ENCODE results near the gene MLLT3. TPM values are rescaled to one million over a fixed set of nuclear protein-coding genes. Genes with fewer than 3 reads are reported as not detected.

MLLT3 gene
- total RNA-seq, 1 donor from 2014 or later: 15.8 TPM

DNA sequence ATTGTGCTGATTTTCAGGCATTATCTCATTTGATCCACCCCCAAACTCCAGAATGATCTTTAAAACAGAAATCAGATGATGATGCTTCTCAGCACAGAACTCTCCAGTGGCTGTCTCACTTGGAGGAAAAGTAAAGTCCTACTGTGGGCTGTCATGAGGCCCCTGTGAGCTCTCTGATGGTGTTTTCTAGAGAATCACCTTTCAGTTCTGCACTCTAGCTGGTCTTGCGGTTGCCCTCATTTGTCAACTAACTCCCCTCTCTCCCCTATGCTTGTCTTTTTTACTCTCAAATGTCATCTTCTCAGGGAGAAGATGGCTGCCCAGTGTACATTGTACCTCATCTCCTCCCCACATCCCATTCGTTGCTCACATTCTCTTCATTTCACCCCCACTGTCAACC lies 295.8 kb downstream of the MLLT3 start:
- no peak for FAIRE-seq
- TF ChIP-seq, protein P1, sequence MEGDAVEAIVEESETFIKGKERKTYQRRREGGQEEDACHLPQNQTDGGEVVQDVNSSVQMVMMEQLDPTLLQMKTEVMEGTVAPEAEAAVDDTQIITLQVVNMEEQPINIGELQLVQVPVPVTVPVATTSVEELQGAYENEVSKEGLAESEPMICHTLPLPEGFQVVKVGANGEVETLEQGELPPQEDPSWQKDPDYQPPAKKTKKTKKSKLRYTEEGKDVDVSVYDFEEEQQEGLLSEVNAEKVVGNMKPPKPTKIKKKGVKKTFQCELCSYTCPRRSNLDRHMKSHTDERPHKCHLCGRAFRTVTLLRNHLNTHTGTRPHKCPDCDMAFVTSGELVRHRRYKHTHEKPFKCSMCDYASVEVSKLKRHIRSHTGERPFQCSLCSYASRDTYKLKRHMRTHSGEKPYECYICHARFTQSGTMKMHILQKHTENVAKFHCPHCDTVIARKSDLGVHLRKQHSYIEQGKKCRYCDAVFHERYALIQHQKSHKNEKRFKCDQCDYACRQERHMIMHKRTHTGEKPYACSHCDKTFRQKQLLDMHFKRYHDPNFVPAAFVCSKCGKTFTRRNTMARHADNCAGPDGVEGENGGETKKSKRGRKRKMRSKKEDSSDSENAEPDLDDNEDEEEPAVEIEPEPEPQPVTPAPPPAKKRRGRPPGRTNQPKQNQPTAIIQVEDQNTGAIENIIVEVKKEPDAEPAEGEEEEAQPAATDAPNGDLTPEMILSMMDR (IDR thresholded peaks at IDR 0.05; ENCODE audit: insufficient read depth, low read length, severe bottlenecking): no peak

DNA sequence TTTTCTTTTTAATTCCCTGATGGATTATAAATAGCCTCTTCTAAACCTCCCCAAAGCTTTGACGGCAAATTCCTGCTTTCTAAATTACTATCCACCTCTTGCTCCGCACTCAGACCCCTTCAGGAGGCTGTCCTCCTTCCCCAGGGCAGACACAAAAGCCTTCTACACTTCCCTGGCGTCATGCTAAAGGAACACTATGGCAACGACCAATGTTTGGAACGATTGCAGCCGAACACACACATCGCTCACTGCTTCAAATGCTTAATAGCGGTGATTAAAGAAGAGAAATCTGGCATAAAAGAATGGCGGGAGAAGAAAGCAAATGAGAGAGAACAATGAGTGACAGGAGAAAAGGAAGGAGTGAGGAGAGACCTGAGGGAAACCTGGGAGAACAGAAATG lies 297.3 kb downstream of the MLLT3 start:
- TF ChIP-seq, protein P1 (IDR thresholded peaks at IDR 0.05; ENCODE audit: insufficient read depth, low read length, severe bottlenecking): no peak
- DNase-seq (ENCODE audit: low read depth): no peak

More for the DNA sequence above, 295.8 kb downstream of the MLLT3 start:
- H3K36me3 ChIP-seq (ENCODE audit: control insufficient read depth, insufficient read depth, low read length): no peaks in the 10 kb centered on the region
- H3K27me3 ChIP-seq (ENCODE audit: control insufficient read depth, insufficient read depth, low read length): no peaks in the 10 kb centered on the region
- no peak overlapping the region for H3K4me3 ChIP-seq (ENCODE audit: low read depth, low read length)
- DNase-seq (ENCODE audit: low read depth): no peak

DNA sequence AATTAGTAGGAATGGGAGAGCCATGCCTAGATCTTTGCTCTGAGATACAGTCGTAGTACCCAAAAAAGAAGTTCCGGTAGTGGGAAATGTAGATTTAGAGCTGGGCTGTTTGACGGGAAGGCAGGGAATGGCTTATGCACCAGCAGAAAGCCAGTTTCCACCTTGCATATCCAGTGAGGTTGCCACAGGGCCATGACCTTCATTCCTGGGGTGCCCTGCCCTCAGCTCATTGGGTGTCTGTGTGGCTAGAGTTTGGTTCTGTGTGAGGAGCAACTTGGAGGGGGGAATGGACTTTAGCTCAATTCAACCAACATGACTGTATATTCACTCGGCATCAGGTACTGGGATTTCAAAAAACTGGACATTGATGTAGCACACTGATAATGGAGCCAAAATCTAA lies 300.1 kb downstream of the MLLT3 start:
- no peaks in the 10 kb centered on the region for H3K27me3 ChIP-seq (ENCODE audit: control insufficient read depth, insufficient read depth, low read length)
- no peak overlapping the region for H3K4me3 ChIP-seq (ENCODE audit: low read depth, low read length)
- no peak for FAIRE-seq
- TF ChIP-seq, protein P1 (IDR thresholded peaks at IDR 0.05; ENCODE audit: insufficient read depth, low read length, severe bottlenecking): no peak
- H3K36me3 ChIP-seq (ENCODE audit: control insufficient read depth, insufficient read depth, low read length): no peaks in the 10 kb centered on the region
- DNase-seq (ENCODE audit: low read depth): no peak

More for the DNA sequence above, 297.3 kb downstream of the MLLT3 start:
- no peaks in the 10 kb centered on the region for H3K36me3 ChIP-seq (ENCODE audit: control insufficient read depth, insufficient read depth, low read length)
- no peak overlapping the region for H3K4me3 ChIP-seq (ENCODE audit: low read depth, low read length)
- H3K27me3 ChIP-seq (ENCODE audit: control insufficient read depth, insufficient read depth, low read length): no peaks in the 10 kb centered on the region
- FAIRE-seq: no peak

DNA sequence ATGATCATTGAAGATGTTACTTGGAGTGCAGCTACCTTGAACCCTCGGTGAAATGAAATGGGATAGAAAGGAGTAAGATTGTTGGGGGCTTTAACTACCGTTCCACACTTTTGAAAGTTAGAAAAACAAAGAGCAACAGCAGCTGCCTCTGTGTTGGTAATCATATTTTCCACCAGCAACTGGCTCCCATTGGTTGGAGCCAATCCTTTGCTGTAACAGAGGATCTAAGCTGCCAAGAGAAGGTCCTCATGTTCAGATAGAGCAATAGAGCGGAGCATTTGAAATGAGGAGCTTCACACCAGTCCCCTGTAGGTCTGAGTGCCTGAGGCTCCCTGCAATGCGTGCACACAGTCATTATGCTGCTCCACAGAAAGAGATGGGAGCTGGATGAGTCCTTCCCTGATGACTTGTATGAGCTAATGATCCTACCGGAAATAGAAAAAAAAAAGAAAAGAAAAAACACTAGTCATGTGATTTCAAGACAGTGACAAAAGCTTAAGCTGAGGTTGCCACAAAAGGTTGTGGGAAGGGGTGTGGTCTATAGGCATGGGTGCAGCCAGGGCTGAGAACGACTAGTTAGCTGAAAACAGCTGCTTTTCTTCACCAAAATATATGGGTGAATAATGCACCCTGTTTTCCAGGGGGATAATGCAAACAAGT lies 300.7 kb downstream of the MLLT3 start:
- Histone ChIP-seq H3K27me3 (ENCODE audit: control insufficient read depth, insufficient read depth, low read length) (no peaks in the 10 kb centered on the region), H3K36me3 (ENCODE audit: control insufficient read depth, insufficient read depth, low read length) (no peaks in the 10 kb centered on the region), H3K4me3 (ENCODE audit: low read depth, low read length) (no peak overlapping the region)
- peak; percentile 83 for DNase-seq (ENCODE audit: low read depth)
- TF ChIP-seq, protein P1 (IDR thresholded peaks at IDR 0.05; ENCODE audit: insufficient read depth, low read length, severe bottlenecking): no peak
- peak; percentile 64 for FAIRE-seq

DNA sequence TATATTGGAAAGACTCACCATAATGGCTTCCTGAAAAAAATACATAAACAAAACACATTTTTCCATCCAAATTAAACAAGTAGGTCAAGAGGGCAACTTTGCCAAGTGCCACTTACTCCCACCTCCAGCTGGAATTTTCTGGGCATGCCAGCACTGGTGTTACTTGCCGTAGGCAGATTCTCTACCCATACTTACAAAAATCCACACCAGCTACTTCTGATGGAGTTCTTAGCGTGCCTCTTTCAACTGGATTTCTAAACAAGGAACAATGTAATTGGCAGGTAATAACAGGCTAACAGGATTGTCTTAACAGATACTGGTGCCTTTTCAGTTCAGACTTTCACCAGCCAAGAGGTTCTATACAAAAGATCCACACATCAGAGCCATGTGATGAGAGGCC lies 301.4 kb downstream of the MLLT3 start:
- TF ChIP-seq, protein P1 (IDR thresholded peaks at IDR 0.05; ENCODE audit: insufficient read depth, low read length, severe bottlenecking): no peak
- Histone ChIP-seq H3K27me3 (ENCODE audit: control insufficient read depth, insufficient read depth, low read length) (no peaks in the 10 kb centered on the region), H3K4me3 (ENCODE audit: low read depth, low read length) (no peak overlapping the region), H3K36me3 (ENCODE audit: control insufficient read depth, insufficient read depth, low read length) (no peaks in the 10 kb centered on the region)
- DNase-seq (ENCODE audit: low read depth) (peak; percentile 89), FAIRE-seq (peak; percentile 90)

All from bronchial epithelial cell (primary cell).